GM18526 (cell line): ENCODE measurements around the gene M6PR.
"Not testable (repeated sequence)": the region's sequence is repeated elsewhere in the genome, so short reads cannot be mapped to it uniquely, and the experiment has no call there.

Source experiments
- POLR2A ChIP-seq: IDR thresholded peaks from 3 replicates; pipeline ENCODE4 v1.6.1; 2011; ENCODE audit not compliant: insufficient read length; ENCODE audit errors: extremely low read depth

The M6PR gene

GRCh38 chr12:8917751-8918150 lies 31.7 kb downstream of the M6PR start:
- TF ChIP-seq POLR2A: no peak

GRCh38 chr12:8917031-8917430 lies 32.4 kb downstream of the M6PR start:
- no peak for TF ChIP-seq POLR2A

GRCh38 chr12:8916154-8916553 lies 33.3 kb downstream of the M6PR start:
- TF ChIP-seq POLR2A: no peak

- no peak for TF ChIP-seq POLR2A
Measured at GRCh38 chr12:8914716-8915526, 34.5 kb downstream of the M6PR start.

- TF ChIP-seq POLR2A: not testable (repeated sequence)
Measured at GRCh38 chr12:8914033-8914715, 35.3 kb downstream of the M6PR start, which contains the start of gene PHC1. TSS of gene PHC1 (plus strand) at chr12:8914509. CDS start at chr12:8917678, 3,169 bp downstream.

GRCh38 chr12:8913702-8914032 lies 35.8 kb downstream of the M6PR start:
- no peak for TF ChIP-seq POLR2A

- no peak for TF ChIP-seq POLR2A
Measured at GRCh38 chr12:8912914-8913313, 36.5 kb downstream of the M6PR start.

- TF ChIP-seq POLR2A: no peak
Measured at GRCh38 chr12:8911606-8912268, 37.7 kb downstream of the M6PR start.

- no peak for TF ChIP-seq POLR2A
Measured at GRCh38 chr12:8909752-8910151, 39.7 kb downstream of the M6PR start.

- no peak for TF ChIP-seq POLR2A
Measured at GRCh38 chr12:8907513-8907912, 41.9 kb downstream of the M6PR start.

GRCh38 chr12:8906266-8907180 lies 42.9 kb downstream of the M6PR start:
- no peak for TF ChIP-seq POLR2A

GRCh38 chr12:8905546-8905945 lies 43.9 kb downstream of the M6PR start:
- no peak for TF ChIP-seq POLR2A

GRCh38 chr12:8904665-8905064 lies 44.8 kb downstream of the M6PR start:
- no peak for TF ChIP-seq POLR2A

GRCh38 chr12:8903646-8904045 lies 45.8 kb downstream of the M6PR start:
- no peak for TF ChIP-seq POLR2A

GRCh38 chr12:8899830-8900229 lies 49.6 kb downstream of the M6PR start:
- TF ChIP-seq POLR2A: no peak
